ENCODE data around the gene CNST.
"Not testable (repeated sequence)": the region's sequence is repeated elsewhere in the genome, so short reads cannot be mapped to it uniquely, and the experiment has no call there.

The CNST gene

GRCh38 chr1:246677842-246678241 lies 111.6 kb downstream of the CNST start:
- DNase-seq (ENCODE audit: low read depth) = no peak

GRCh38 chr1:246678816-246679793 lies 112.8 kb downstream of the CNST start:
- no peak for DNase-seq (ENCODE audit: low read depth)

- DNase-seq (ENCODE audit: low read depth) = no peak
These were observed 113.5 kb downstream of the CNST start for GRCh38 chr1:246679794-246680177.

GRCh38 chr1:246680190-246680589 lies 113.9 kb downstream of the CNST start:
- no peak for DNase-seq (ENCODE audit: low read depth)

- DNase-seq (ENCODE audit: low read depth) = no peak
These were observed 114.5 kb downstream of the CNST start for GRCh38 chr1:246680696-246681130.

- DNase-seq (ENCODE audit: low read depth) = no peak
These were observed 115.9 kb downstream of the CNST start for GRCh38 chr1:246681900-246682895.

- no peak for DNase-seq (ENCODE audit: low read depth)
These were observed 117.3 kb downstream of the CNST start for GRCh38 chr1:246683521-246683920.

- DNase-seq (ENCODE audit: low read depth) = no peak
These were observed 120.7 kb downstream of the CNST start for GRCh38 chr1:246687002-246687401.

- DNase-seq (ENCODE audit: low read depth) = no peak
These were observed 123.3 kb downstream of the CNST start for GRCh38 chr1:246689409-246690008.

- no peak for DNase-seq (ENCODE audit: low read depth)
These were observed 123.8 kb downstream of the CNST start for GRCh38 chr1:246690100-246690499.

- DNase-seq (ENCODE audit: low read depth) = no peak
These were observed 125.6 kb downstream of the CNST start for GRCh38 chr1:246691622-246692495.

- not testable (repeated sequence) for DNase-seq (ENCODE audit: low read depth)
These were observed 128.1 kb downstream of the CNST start for GRCh38 chr1:246694213-246694895.

GRCh38 chr1:246695136-246695535 lies 128.9 kb downstream of the CNST start:
- DNase-seq (ENCODE audit: low read depth) = no peak

GRCh38 chr1:246695666-246696065 lies 129.4 kb downstream of the CNST start:
- DNase-seq (ENCODE audit: low read depth) = no peak

GRCh38 chr1:246698466-246699094 lies 132.3 kb downstream of the CNST start:
- DNase-seq (ENCODE audit: low read depth) = no peak

GRCh38 chr1:246699095-246699735 lies 133.0 kb downstream of the CNST start:
- peak; percentile 51 for DNase-seq (ENCODE audit: low read depth)

- no peak for DNase-seq (ENCODE audit: low read depth)
These were observed 137.3 kb downstream of the CNST start for GRCh38 chr1:246703581-246703980.

- DNase-seq (ENCODE audit: low read depth) = no peak
These were observed 139.1 kb downstream of the CNST start for GRCh38 chr1:246705368-246705767.

GRCh38 chr1:246708166-246708565 lies 141.9 kb downstream of the CNST start:
- no peak for DNase-seq (ENCODE audit: low read depth)
